Measurements from ENCODE around the gene ZNF175.

DNA sequence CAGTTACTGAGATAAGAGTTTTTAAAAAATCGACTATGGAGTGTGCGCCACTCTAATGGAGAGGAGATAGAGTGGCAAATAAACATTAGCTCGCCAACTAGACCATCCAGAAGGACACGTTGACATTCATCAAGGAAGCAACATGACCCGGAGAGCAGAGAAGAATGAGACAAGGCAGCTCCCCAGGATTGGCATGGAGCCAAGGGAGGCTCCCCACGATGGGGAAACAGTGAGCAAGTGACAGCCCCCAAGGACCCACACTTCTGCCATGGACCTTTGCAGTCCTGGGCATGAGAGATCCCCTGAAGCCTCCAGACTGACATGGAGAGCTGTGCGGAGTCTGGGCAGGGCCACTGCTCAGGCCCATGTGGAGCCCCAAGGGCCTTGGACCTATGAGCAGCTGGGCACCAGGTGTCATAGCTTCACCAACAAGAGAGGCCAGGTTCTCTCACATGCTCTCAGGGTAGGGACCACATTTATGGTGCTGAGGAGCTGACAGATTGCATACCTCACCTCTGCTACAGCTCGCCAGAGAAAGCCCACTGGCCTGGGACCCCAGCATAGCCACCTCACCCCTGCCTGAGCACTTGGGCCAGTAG is 46.3 kb upstream of the ZNF175 start:
- TF ChIP-seq, protein P1, sequence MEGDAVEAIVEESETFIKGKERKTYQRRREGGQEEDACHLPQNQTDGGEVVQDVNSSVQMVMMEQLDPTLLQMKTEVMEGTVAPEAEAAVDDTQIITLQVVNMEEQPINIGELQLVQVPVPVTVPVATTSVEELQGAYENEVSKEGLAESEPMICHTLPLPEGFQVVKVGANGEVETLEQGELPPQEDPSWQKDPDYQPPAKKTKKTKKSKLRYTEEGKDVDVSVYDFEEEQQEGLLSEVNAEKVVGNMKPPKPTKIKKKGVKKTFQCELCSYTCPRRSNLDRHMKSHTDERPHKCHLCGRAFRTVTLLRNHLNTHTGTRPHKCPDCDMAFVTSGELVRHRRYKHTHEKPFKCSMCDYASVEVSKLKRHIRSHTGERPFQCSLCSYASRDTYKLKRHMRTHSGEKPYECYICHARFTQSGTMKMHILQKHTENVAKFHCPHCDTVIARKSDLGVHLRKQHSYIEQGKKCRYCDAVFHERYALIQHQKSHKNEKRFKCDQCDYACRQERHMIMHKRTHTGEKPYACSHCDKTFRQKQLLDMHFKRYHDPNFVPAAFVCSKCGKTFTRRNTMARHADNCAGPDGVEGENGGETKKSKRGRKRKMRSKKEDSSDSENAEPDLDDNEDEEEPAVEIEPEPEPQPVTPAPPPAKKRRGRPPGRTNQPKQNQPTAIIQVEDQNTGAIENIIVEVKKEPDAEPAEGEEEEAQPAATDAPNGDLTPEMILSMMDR (IDR thresholded peaks at IDR 0.05): no peak
- TF ChIP-seq JUN (IDR thresholded peaks at IDR 0.05) (no peak), POLR2A (IDR thresholded peaks at IDR 0.05; ENCODE audit: low read length) (no peak), CBX8 (IDR thresholded peaks at IDR 0.05) (no peak), ZC3H11A (IDR thresholded peaks at IDR 0.05) (no peak), NR3C1 (IDR thresholded peaks at IDR 0.05) (no peak), PHF8 (IDR thresholded peaks at IDR 0.05; ENCODE audit: borderline replicate concordance, low read depth) (no peak), RCOR1 (IDR thresholded peaks at IDR 0.05; ENCODE audit: low read depth, low read length) (no peak), EP300 (IDR thresholded peaks at IDR 0.05) (no peak), CEBPB (IDR thresholded peaks at IDR 0.05) (no peak)
- TF ChIP-seq, protein P2, sequence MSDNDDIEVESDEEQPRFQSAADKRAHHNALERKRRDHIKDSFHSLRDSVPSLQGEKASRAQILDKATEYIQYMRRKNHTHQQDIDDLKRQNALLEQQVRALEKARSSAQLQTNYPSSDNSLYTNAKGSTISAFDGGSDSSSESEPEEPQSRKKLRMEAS (IDR thresholded peaks at IDR 0.05): no peak
- TF ChIP-seq, protein P3, sequence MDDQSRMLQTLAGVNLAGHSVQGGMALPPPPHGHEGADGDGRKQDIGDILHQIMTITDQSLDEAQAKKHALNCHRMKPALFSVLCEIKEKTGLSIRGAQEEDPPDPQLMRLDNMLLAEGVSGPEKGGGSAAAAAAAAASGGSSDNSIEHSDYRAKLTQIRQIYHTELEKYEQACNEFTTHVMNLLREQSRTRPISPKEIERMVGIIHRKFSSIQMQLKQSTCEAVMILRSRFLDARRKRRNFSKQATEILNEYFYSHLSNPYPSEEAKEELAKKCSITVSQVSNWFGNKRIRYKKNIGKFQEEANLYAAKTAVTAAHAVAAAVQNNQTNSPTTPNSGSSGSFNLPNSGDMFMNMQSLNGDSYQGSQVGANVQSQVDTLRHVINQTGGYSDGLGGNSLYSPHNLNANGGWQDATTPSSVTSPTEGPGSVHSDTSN (IDR thresholded peaks at IDR 0.05): no peak

All from A549 (cell line).